DOHH2 (cell line): ENCODE measurements around the gene P4HTM.
A peak's percentile ranks its signal among the peaks of the same experiment; 100 is the strongest.
"Not testable (repeated sequence)": the region's sequence is repeated elsewhere in the genome, so short reads cannot be mapped to it uniquely, and the experiment has no call there.

Source experiments
- H3F3A ChIP-seq: fragments of 200-600 bp; sonication (generic), shearing (Covaris generic); 2 replicates; pipeline ENCODE4 v1.6.0; 2016; ENCODE audit warnings: antibody characterized with exemption, mild to moderate bottlenecking; ENCODE audit not compliant: control insufficient read depth, insufficient read depth
- H3K27ac ChIP-seq: fragments of 200-600 bp; sonication (generic); 2 replicates; pipeline ENCODE4 v1.5.1; 2014; ENCODE audit warnings: low read depth, mild to moderate bottlenecking, low read length, moderate library complexity
- H3K27me3 ChIP-seq: fragments of 200-600 bp; sonication (generic); 2 replicates; pipeline ENCODE4 v1.6.1; 2014; ENCODE audit warnings: mild to moderate bottlenecking, low read length, mixed read lengths; ENCODE audit not compliant: control insufficient read depth
- H3K36me3 ChIP-seq: fragments of 200-600 bp; sonication (generic); 2 replicates; pipeline ENCODE4 v1.6.1; 2014; ENCODE audit warnings: mild to moderate bottlenecking, low read length, moderate library complexity, mixed read lengths; ENCODE audit not compliant: control insufficient read depth
- H3K4me1 ChIP-seq: fragments of 200-600 bp; sonication (generic); 2 replicates; pipeline ENCODE4 v1.6.1; 2014; ENCODE audit warnings: mild to moderate bottlenecking, low read length, mixed read lengths; ENCODE audit not compliant: control insufficient read depth
- H3K4me2 ChIP-seq: fragments of 200-600 bp; sonication (generic); 2 replicates; pipeline ENCODE4 v1.6.0; 2014; ENCODE audit warnings: mild to moderate bottlenecking, low read length, moderate library complexity
- H3K4me3 ChIP-seq: fragments of 200-600 bp; sonication (generic); 2 replicates; pipeline ENCODE4 v1.5.1; 2014; ENCODE audit warnings: mild to moderate bottlenecking, low read length, mixed read lengths
- H3K79me2 ChIP-seq: fragments of 200-600 bp; sonication (generic); 2 replicates; pipeline ENCODE4 v1.6.1; 2014; ENCODE audit warnings: mild to moderate bottlenecking, low read length, mixed read lengths; ENCODE audit not compliant: control insufficient read depth
- H3K9me2 ChIP-seq: fragments of 200-600 bp; sonication (generic); replicated peaks from 2 replicates; pipeline ENCODE4 v1.6.1; 2014; ENCODE audit warnings: mild to moderate bottlenecking, low read length, mixed read lengths; ENCODE audit not compliant: control insufficient read depth
- H3K9me3 ChIP-seq: fragments of 200-600 bp; sonication (generic); 2 replicates; pipeline ENCODE4 v1.6.1; 2014; ENCODE audit warnings: antibody characterized with exemption, low read length, mixed read lengths; ENCODE audit not compliant: control insufficient read depth, insufficient read depth
- H4K20me1 ChIP-seq: fragments of 200-600 bp; sonication (generic); 2 replicates; pipeline ENCODE4 v1.6.0; 2014; ENCODE audit warnings: low read depth, mild to moderate bottlenecking, antibody characterized with exemption, low read length, moderate library complexity; ENCODE audit not compliant: control insufficient read depth, insufficient read depth
- CTCF ChIP-seq: fragments of 200-600 bp; sonication (generic); IDR thresholded peaks from one replicate; pipeline ENCODE4 v1.5.1; 2014; ENCODE audit warnings: antibody characterized with exemption, mild to moderate bottlenecking, low read depth, low read length; ENCODE audit not compliant: poor library complexity, severe bottlenecking
- EZH2phosphoT487 ChIP-seq: fragments of 200-600 bp; sonication (generic); IDR thresholded peaks from 2 replicates; pipeline ENCODE4 v1.6.1; 2017; ENCODE audit warnings: borderline replicate concordance, mild to moderate bottlenecking, antibody characterized with exemption, low read length, moderate library complexity, mixed read lengths

Gene P4HTM

GRCh38 chr3:49007068-49007770 is 17.2 kb downstream of the P4HTM start, which contains the start of gene WDR6:
Gene WDR6 (plus strand): TSS chr3:49007391. CDS start chr3:49007432, 41 bp downstream.
- peaks cover 18% of the 10 kb centered on the region for H3K4me1 ChIP-seq

GRCh38 chr3:49007771-49008528 is 17.9 kb downstream of the P4HTM start:
- TF ChIP-seq EZH2phosphoT487 (no peak), CTCF (peak; percentile 21)
- Histone ChIP-seq H3K27me3 (no peaks in the 10 kb centered on the region), H3K36me3 (peaks cover 27% of the 10 kb centered on the region), H3K9me3 (no peaks in the 10 kb centered on the region), H3K79me2 (peaks cover 53% of the 10 kb centered on the region), H4K20me1 (peaks cover 7% of the 10 kb centered on the region), H3K9me2 (no peaks in the 10 kb centered on the region), H3K27ac (peak overlapping the region; percentile 74), H3K4me2 (peak overlapping the region; percentile 87), H3K4me3 (peak overlapping the region; percentile 90), H3F3A (no peaks in the 10 kb centered on the region), H3K4me1 (peaks cover 18% of the 10 kb centered on the region)

More at GRCh38 chr3:49007068-49007770, 17.2 kb downstream of the P4HTM start, which contains the start of gene WDR6:
- peak within 1 kb of the TSS; percentile 74 for H3K27ac ChIP-seq
- H3K9me2 ChIP-seq: no peaks in the 10 kb centered on the region
- peak within 1 kb of the TSS; percentile 87 for H3K4me2 ChIP-seq
- H3K79me2 ChIP-seq: peaks cover 46% of the 10 kb centered on the region
- H4K20me1 ChIP-seq: peaks cover 6% of the 10 kb centered on the region
- H3K36me3 ChIP-seq: peaks cover 20% of the 10 kb centered on the region
- TF ChIP-seq CTCF (peak; percentile 78), EZH2phosphoT487 (no peak)
- peak within 1 kb of the TSS; percentile 90 for H3K4me3 ChIP-seq
- H3F3A ChIP-seq: no peaks in the 10 kb centered on the region
- no peaks in the 10 kb centered on the region for H3K9me3 ChIP-seq
- H3K27me3 ChIP-seq: no peaks in the 10 kb centered on the region

GRCh38 chr3:49008627-49009026 is 18.6 kb downstream of the P4HTM start:
- not testable (repeated sequence) for H3K9me2 ChIP-seq, H3K27ac ChIP-seq, H3F3A ChIP-seq, H3K9me3 ChIP-seq, H3K27me3 ChIP-seq
- peaks cover 34% of the 10 kb centered on the region for H3K36me3 ChIP-seq
- peak overlapping the region; percentile 90 for H3K4me3 ChIP-seq
- peaks cover 60% of the 10 kb centered on the region for H3K79me2 ChIP-seq
- H4K20me1 ChIP-seq: peaks cover 13% of the 10 kb centered on the region
- H3K4me1 ChIP-seq: peaks cover 18% of the 10 kb centered on the region
- H3K4me2 ChIP-seq: peak overlapping the region; percentile 87

GRCh38 chr3:49009396-49009795 is 19.4 kb downstream of the P4HTM start:
- Histone ChIP-seq H3K79me2 (peaks cover 64% of the 10 kb centered on the region), H3K27me3 (no peaks in the 10 kb centered on the region), H3K9me3 (no peaks in the 10 kb centered on the region), H4K20me1 (peaks cover 16% of the 10 kb centered on the region), H3K4me1 (peaks cover 18% of the 10 kb centered on the region), H3K4me3 (no peak overlapping the region), H3K4me2 (no peak overlapping the region), H3F3A (no peaks in the 10 kb centered on the region), H3K27ac (no peak overlapping the region), H3K9me2 (no peaks in the 10 kb centered on the region), H3K36me3 (peaks cover 42% of the 10 kb centered on the region)
- no peak for TF ChIP-seq EZH2phosphoT487
- no peak for TF ChIP-seq CTCF
